Caco-2 (cell line): Measurements from ENCODE around the gene MRPS27. TPM values are rescaled to one million over a fixed set of nuclear protein-coding genes. Genes with fewer than 3 reads are reported as not detected.

Source experiments
- BruUV-seq: library from RNA; stranded (reverse); fragments of 400-500 nt; replicated peaks from 2 replicates; lab custom pipeline; 2021; lab: Mats Ljungman, UMichigan
- CTCF ChIA-PET: fragments of 300-600 bp; sonication (Branson Sonifier 250); formaldehyde crosslinking; loops from one replicate; lab custom pipeline; 2022; ENCODE audit warnings: antibody characterized with exemption; lab: Charles Lee
- POLR2A ChIA-PET: fragments of 300-600 bp; sonication (Branson Sonifier 250); formaldehyde crosslinking; loops from one replicate; lab custom pipeline; 2022; ENCODE audit warnings: antibody characterized with exemption; lab: Charles Lee
- DNase-seq, 2 experiments: peaks; one replicate each; pipeline versions ENCODE4 v3.0.0 to v3.0.0-alpha.2; 2020 to 2022
- H3K27me3 ChIP-seq: replicated peaks from 2 replicates; pipeline ENCODE4 v1.6.0; 2011; ENCODE audit warnings: low read length; ENCODE audit not compliant: control insufficient read depth, insufficient read depth
- H3K36me3 ChIP-seq: 2 replicates; pipeline ENCODE4 v1.5.1; 2011; ENCODE audit warnings: low read length; ENCODE audit not compliant: control insufficient read depth, insufficient read depth
- H3K4me1 ChIP-seq: fragments of 250-450 bp; sonication (Bioruptor Pico); 2 replicates; pipeline ENCODE4 v1.5.1; 2020; ENCODE audit warnings: mild to moderate bottlenecking
- H3K4me3 ChIP-seq: 2 replicates; pipeline ENCODE4 v1.5.1; 2011; ENCODE audit warnings: low read depth, mild to moderate bottlenecking, control low read depth, low read length
- H3K9me3 ChIP-seq: fragments of 250-450 bp; sonication (Bioruptor Pico); 2 replicates; pipeline ENCODE4 v1.5.1; 2020; ENCODE audit warnings: mild to moderate bottlenecking, moderate library complexity
- H3K27ac Mint-ChIP-seq: one replicate; pipeline ENCODE4 v1.8.0; 2022; ENCODE audit warnings: mixed read lengths; ENCODE audit not compliant: unreplicated experiment
- H3K27me3 Mint-ChIP-seq: one replicate; pipeline ENCODE4 v1.8.0; 2022; ENCODE audit warnings: mixed read lengths; ENCODE audit not compliant: insufficient read depth, unreplicated experiment
- H3K36me3 Mint-ChIP-seq: one replicate; pipeline ENCODE4 v1.8.0; 2022; ENCODE audit warnings: mild to moderate bottlenecking, mixed read lengths; ENCODE audit not compliant: insufficient read depth, unreplicated experiment
- H3K4me1 Mint-ChIP-seq: one replicate; pipeline ENCODE4 v1.8.0; 2022; ENCODE audit warnings: low read depth, mixed read lengths; ENCODE audit not compliant: unreplicated experiment
- H3K4me3 Mint-ChIP-seq: one replicate; pipeline ENCODE4 v1.8.0; 2022; ENCODE audit warnings: mild to moderate bottlenecking, moderate library complexity, mixed read lengths; ENCODE audit not compliant: unreplicated experiment
- H3K9me3 Mint-ChIP-seq: one replicate; pipeline ENCODE4 v1.8.0; 2022; ENCODE audit warnings: mixed read lengths; ENCODE audit not compliant: unreplicated experiment
- intact Hi-C: fragments of 100-400 bp; cut with micrococcal nuclease; formaldehyde crosslinking; loops from one replicate; pipeline ENCODE4 v1.10.0; 2022; ENCODE audit not compliant: unreplicated experiment
- total RNA-seq: library from RNA; stranded (reverse); gene quantifications from 2 replicates; pipeline ENCODE4 v1.2.3, GENCODE V29; 2022
- TF ChIP-seq, protein P1 (sequence below), 2 experiments: fragments of 200-600 bp in 1 of 2; IDR thresholded peaks; 1 replicate in 1 of 2; 2 replicates in 1 of 2; pipeline versions ENCODE4 v1.5.1 to v1.8.0; 2011 to 2022; ENCODE audit warnings: antibody characterized with exemption in 1 of 2, control low read depth in 1 of 2, inconsistent platforms in 1 of 2, low read depth in 1 of 2, low read length in 1 of 2, mild to moderate bottlenecking in 1 of 2, moderate library complexity in 1 of 2; ENCODE audit not compliant: insufficient read depth in 1 of 2, severe bottlenecking in 1 of 2, unreplicated experiment in 1 of 2

Gene MRPS27
- total RNA-seq, 1 experiment from 2014 or later, result 71.1 TPM

DNA sequence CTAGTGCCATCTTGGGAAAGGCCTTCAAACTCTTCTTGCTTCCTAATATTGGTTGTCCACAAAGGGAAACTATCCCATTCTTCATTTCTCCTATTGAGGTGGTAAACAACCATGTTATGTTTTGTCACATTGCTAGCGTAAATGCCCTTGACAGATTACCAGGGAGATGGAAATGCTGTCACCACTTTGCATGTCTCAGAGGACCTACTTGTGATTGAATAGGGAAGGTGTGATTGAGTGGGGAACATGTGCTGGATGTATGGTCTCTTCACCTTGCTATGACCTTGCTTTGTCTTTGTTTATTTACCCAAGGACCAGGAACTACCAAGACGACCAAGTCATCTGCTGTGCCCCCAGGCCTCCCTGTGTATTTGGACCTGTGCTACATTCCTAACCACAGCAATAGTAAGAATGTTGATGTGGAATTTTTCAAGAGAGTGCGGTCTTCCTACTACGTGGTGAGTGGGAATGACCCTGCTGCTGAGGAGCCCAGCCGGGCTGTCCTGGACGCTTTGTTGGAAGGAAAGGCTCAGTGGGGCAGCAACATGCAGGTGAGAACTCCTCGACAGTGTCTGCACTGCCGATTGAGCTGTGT, 116.7 kb downstream of the MRPS27 start:
- DNase-seq, result no peak
- Mint-ChIP-seq H3K9me3 (no peaks in the 10 kb centered on the region), H3K4me1 (no peaks in the 10 kb centered on the region), H3K36me3 (no peaks in the 10 kb centered on the region), H3K27me3 (peaks cover 2% of the 10 kb centered on the region), H3K4me3 (no peak overlapping the region), H3K27ac (no peak overlapping the region)
- Histone ChIP-seq H3K36me3 (no peaks in the 10 kb centered on the region), H3K27me3 (no peaks in the 10 kb centered on the region), H3K9me3 (no peaks in the 10 kb centered on the region), H3K4me1 (no peaks in the 10 kb centered on the region), H3K4me3 (no peak overlapping the region)
- TF ChIP-seq, protein P1, sequence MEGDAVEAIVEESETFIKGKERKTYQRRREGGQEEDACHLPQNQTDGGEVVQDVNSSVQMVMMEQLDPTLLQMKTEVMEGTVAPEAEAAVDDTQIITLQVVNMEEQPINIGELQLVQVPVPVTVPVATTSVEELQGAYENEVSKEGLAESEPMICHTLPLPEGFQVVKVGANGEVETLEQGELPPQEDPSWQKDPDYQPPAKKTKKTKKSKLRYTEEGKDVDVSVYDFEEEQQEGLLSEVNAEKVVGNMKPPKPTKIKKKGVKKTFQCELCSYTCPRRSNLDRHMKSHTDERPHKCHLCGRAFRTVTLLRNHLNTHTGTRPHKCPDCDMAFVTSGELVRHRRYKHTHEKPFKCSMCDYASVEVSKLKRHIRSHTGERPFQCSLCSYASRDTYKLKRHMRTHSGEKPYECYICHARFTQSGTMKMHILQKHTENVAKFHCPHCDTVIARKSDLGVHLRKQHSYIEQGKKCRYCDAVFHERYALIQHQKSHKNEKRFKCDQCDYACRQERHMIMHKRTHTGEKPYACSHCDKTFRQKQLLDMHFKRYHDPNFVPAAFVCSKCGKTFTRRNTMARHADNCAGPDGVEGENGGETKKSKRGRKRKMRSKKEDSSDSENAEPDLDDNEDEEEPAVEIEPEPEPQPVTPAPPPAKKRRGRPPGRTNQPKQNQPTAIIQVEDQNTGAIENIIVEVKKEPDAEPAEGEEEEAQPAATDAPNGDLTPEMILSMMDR (IDR thresholded peaks at IDR 0.05; ENCODE audit: insufficient read depth in 1 of 2, low read depth in 1 of 2, low read length in 1 of 2, severe bottlenecking in 1 of 2, unreplicated experiment in 1 of 2), result no peak
- ChIA-PET POLR2A (no interaction called here), CTCF (no interaction called here)
- intact Hi-C loops, result no loop called here
- no TSS peak for BruUV-seq

DNA sequence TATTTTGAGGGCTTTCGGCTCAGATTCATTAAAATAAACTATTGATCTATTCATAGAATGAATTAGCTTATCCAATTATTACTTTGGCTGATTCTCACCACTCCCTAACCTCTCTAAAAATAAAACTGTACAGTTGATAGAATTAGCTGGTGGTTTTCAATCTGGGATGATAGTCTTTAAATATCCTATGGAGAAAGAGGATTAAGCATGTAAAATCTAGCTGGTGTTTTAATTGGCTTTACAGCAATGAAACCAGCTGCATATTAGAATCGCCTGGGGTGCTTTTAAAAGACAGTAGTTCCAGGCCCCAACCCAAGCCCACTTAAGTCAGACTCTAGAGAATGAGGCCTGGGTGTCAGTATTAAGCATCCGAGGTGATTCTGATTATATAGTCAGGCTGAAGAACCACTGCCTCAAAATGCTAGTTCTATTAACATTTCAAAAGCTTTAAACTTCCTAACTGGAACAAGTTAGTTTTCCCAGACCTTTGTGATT, 117.7 kb downstream of the MRPS27 start:
- Mint-ChIP-seq H3K4me3 (no peak overlapping the region), H3K27ac (no peak overlapping the region), H3K4me1 (no peaks in the 10 kb centered on the region), H3K9me3 (no peaks in the 10 kb centered on the region), H3K36me3 (no peaks in the 10 kb centered on the region), H3K27me3 (peaks cover 6% of the 10 kb centered on the region)
- intact Hi-C loops, result no loop called here
- H3K4me1 ChIP-seq, result no peaks in the 10 kb centered on the region
- ChIA-PET CTCF (no interaction called here), POLR2A (interaction anchor here (0.6 kb wide), 1 partner anchor 106 kb away, joined by 3 read pairs; no protein-coding TSS in a partner anchor)
- no peaks in the 10 kb centered on the region for H3K27me3 ChIP-seq
- TF ChIP-seq, protein P1 (IDR thresholded peaks at IDR 0.05; ENCODE audit: insufficient read depth in 1 of 2, low read depth in 1 of 2, low read length in 1 of 2, severe bottlenecking in 1 of 2, unreplicated experiment in 1 of 2), result no peak
- no peak for DNase-seq
- no peaks in the 10 kb centered on the region for H3K9me3 ChIP-seq
- no peaks in the 10 kb centered on the region for H3K36me3 ChIP-seq
- BruUV-seq, result no TSS peak
- H3K4me3 ChIP-seq, result no peak overlapping the region

GRCh38 chr5:72199681-72200080, 120.4 kb downstream of the MRPS27 start:
- Mint-ChIP-seq H3K9me3 (peaks cover 19% of the 10 kb centered on the region), H3K36me3 (no peaks in the 10 kb centered on the region), H3K27ac (no peak overlapping the region), H3K4me1 (no peaks in the 10 kb centered on the region), H3K27me3 (peaks cover 23% of the 10 kb centered on the region), H3K4me3 (no peak overlapping the region)
- Histone ChIP-seq H3K4me3 (no peak overlapping the region), H3K36me3 (no peaks in the 10 kb centered on the region), H3K27me3 (no peaks in the 10 kb centered on the region; the same call in 1 of the 2 replicates), H3K4me1 (no peaks in the 10 kb centered on the region), H3K9me3 (no peaks in the 10 kb centered on the region)
- ChIA-PET CTCF (no interaction called here), POLR2A (no interaction called here)
- DNase-seq, result no peak
- intact Hi-C loops, result no loop called here
- TF ChIP-seq, protein P1 (IDR thresholded peaks at IDR 0.05; ENCODE audit: insufficient read depth in 1 of 2, low read depth in 1 of 2, low read length in 1 of 2, severe bottlenecking in 1 of 2, unreplicated experiment in 1 of 2), result no peak
- no TSS peak for BruUV-seq
